NK-92 (cell line): ENCODE data around the gene BMP7.
"Not testable (repeated sequence)": the region's sequence is repeated elsewhere in the genome, so short reads cannot be mapped to it uniquely, and the experiment has no call there.

Source experiments
- DNase-seq: peaks from one replicate; lab custom pipeline; 2025; ENCODE audit not compliant: unreplicated experiment; lab: John Stamatoyannopoulos, UW

BMP7 gene

GRCh38 chr20:57288651-57289277, 22.3 kb upstream of the BMP7 start:
- no peak for DNase-seq

- DNase-seq, result no peak
Measured at GRCh38 chr20:57287901-57288300, 21.5 kb upstream of the BMP7 start.

GRCh38 chr20:57287007-57287880, 20.8 kb upstream of the BMP7 start:
- DNase-seq, result no peak

DNA sequence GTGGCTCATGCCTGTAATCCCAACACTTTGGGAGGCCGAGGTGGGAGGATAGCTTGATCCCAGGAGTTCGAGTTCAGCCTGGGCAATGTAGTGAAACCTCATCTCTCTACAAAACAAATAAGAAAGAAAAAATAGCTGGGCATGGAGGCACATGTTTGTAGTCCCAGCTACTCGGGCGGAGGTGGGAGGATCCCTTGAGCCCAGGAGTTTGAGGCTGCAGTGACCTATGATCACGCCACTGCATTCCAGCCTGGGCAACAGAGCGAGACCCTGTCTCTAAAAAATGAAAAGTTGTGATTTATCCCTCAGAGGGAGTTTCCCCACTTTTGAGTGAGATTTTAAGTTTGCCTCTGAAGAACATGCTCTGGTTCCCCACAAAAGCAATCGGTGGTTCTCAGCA, 17.4 kb upstream of the BMP7 start:
- DNase-seq, result no peak

DNA sequence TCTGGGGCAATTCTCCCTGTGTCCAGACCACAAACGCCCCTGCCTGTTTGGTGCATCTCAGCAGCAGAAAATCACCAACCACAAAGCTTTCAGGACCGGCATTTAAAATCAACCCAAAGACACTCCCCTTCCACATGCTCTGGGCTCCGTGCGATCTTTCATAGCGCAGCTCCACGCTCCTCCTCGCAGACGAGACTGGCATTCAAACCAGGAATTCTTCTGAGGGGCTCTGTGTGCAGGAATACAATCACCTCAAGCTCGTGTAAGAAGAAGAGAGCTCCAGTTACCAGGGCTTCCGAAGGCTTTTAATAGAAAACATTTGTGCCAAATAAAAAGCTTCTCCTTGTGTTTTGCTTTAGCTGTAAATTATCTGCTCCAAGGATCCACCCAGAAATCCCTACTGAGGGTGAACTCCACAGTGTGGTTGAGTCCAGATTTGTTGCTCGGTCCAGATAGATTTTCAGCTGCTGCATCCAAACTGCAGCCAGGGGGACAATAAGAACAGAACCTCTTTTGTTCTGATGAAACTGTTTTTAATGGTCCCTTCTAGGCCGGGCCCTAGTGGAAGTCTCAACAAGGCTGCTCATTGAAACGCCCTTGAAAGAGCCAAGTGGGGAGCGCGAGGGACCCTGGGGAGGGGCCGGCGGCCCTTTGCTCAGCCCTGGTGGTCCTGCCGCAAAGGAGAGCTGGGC, 16.4 kb upstream of the BMP7 start:
- DNase-seq, result no peak

- DNase-seq, result no peak
Measured at GRCh38 chr20:57281900-57282299, 15.5 kb upstream of the BMP7 start.

GRCh38 chr20:57280221-57280620, 13.8 kb upstream of the BMP7 start:
- no peak for DNase-seq

GRCh38 chr20:57279548-57279947, 13.1 kb upstream of the BMP7 start:
- not testable (repeated sequence) for DNase-seq

DNA sequence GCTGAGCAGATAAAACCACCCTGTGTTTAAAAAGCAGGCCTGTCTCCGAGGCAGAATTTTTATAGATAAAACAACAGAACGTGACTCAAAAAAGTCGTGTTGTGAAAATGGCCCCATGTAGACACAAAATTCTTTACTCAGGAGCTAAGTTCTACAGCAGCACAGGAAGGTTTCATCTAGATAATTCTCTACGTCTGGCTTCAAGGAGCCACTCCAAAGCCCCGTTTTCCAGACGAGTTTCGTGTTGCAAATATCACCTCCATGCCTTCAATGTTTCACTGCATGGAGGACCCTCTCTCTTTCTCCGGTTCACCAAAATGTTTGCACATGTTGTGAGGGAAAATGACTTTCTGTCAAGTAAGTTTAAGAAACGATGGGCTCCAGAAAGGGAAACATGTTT, 12.0 kb upstream of the BMP7 start:
- DNase-seq, result no peak

GRCh38 chr20:57277398-57278105, 11.1 kb upstream of the BMP7 start:
- DNase-seq, result no peak

- DNase-seq, result no peak
Measured at GRCh38 chr20:57276221-57276620, 9.8 kb upstream of the BMP7 start.

DNA sequence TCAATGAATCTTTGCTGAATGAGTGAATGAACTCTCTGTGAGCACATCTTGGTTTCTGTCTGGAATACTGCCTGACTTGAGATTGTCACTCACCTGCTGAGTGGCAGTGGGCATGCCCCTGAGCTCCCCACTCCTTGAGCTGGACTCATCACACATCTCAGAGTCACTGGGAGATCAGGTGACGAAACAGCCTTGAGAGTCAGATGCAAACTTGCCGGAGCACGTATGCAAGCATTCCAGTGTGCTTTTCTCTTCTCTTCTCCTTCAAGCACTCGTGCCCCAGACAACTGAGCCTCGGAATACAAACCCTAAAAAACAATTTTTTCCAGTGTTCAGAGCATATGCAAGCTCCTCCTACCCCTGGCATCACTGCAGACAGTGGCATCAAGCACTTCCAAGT, 9.4 kb upstream of the BMP7 start:
- DNase-seq, result no peak

DNA sequence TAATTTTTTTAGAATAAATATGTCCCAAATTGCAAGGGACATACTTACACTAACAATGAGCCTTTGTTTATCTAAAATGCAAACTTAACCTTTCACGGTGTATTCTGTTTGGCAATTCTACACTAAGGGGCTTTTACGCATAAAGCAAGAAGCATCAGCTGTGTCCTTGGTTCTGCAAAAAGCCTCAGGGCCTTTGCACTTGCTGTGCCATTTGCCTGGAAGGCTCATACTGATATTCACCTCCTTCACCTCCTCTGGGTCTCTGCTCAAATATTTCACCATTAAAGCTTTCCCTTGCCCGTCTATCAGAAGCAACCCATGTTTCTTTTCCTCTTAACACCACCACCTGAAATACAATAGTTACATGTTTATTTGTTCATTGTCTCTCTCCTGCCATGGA, 8.9 kb upstream of the BMP7 start:
- DNase-seq, result no peak

GRCh38 chr20:57274846-57275245, 8.4 kb upstream of the BMP7 start:
- no peak for DNase-seq

DNA sequence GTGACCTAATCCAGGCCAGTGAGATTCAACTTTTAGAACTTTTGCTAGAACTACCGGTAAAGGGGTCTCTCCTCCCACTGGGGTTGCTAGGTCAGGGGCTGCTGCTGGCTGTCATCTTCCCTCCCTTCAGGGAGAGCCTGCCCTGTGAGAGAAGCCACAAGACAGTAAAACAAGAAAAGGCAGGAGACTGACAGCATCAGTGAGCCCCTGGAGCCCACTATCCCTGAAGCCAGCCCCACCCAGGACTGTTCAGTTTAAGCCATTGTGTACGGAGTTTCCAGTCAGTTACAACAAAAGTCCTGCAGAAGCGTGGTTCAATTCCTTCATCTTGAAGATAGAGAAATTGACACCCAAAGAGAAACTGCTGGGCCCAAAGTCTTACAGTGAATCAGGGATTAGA, 7.9 kb upstream of the BMP7 start:
- DNase-seq, result no peak

GRCh38 chr20:57272883-57273535, 6.6 kb upstream of the BMP7 start:
- no peak for DNase-seq

DNA sequence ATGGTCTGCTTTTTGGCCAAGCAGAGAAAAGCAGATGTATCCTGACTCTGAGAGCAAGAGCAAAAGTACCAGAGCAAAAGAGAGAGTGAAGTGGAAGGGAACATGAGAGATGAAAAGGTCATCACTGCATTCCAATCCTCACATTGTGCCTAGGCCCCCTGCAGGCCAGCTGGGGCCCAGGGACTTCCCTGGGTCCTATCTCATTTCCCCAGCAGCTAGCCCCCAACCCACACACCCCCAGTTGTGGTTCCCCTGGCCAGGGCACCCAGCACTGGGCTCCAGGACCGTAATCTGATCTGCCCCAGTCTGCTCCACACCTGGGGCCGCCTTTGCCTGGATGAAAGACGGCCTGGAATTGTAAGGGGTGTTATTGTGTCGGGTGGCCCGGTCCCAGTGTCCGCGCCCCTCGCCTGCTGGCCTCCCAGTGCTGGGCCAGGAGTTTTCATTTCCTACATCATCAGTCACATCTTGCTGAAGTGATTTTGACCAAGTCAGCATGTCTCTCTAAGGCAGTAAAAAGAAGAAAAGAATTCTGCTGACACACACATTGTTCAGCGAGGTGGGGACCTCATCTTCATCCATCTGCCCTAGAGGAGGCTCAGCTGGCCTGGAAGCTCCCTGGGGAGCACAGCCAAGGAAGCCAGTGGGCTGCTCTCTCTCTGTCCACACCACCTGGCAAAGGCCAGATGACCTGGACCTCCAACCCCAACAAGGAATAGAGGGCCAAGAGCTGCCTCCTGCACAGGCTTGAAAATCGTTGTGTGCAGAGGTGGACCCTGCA, 4.0 kb upstream of the BMP7 start:
- no peak for DNase-seq

DNA sequence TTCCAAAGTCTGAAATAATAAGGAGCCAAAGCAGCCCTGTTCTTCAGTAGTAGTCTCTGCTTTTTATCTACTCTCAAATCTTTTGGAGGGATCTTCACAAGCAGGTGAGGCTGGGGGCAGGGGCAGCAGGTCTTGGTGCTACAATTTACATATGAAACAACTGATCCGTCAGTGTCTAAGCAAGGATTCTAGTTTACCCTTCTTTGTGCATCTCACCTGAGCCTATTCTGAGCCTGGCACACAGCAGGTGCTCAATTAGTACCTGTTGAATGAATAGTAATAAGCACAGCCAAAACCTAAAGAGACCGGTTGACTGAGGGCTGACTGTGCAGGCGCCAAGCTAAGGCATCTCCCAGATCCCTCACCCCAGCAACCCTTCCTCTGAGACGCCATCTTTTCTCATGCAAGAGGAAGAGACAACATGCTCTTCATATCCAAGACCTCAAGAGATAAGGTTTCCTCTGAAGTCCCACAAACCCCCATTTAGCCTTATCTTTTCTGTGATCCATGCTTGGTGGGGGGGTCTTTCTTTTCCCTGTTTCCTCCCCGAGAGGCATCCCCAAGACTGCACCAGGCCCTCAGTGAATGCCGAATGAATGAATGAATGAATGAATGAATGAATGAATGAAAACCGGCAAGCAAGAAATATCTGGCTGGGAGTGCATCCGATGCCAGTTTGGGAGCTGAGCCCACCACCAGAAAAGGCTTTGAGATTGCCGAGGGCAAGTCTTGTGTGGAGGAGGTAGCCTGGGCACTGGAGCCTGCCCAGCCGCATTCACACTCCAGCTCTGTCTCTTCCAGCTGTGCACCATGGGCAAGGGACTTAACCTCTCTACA, 2.9 kb upstream of the BMP7 start:
- no peak for DNase-seq

DNA sequence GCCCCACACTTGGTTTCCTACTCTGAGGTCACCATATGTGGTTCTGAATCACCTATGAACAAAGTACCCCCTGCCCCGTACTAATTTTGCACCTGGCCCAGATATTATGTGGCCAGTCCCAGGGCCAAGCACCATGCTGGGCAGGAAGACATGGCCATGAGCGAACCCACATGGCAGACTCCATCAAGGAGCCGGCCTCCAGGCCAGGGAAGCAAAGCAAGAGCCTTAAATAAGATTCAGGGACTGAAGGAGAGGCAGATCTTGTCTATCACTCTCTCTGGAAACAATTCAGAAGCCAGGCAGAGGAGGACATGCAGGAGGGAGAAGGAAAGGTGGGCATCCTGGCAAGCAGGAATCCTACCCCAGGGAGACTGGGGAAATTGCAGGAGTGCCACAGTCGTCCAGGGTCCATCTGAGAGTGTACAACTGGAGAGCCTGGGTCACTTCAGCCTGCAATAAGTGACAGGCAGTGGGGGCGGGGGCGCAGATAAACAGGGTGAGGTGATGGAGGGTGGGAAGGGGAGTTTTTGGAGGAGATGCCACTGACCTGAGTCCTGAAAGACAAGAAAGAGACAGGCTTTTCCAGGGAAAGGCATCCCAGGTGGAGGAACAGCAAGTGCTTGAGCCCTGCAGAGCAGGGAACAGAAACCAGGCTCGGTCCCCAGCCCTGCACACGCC, 2.1 kb upstream of the BMP7 start:
- DNase-seq, result no peak
